ENCODE data around the gene TMEM184A.

DNA sequence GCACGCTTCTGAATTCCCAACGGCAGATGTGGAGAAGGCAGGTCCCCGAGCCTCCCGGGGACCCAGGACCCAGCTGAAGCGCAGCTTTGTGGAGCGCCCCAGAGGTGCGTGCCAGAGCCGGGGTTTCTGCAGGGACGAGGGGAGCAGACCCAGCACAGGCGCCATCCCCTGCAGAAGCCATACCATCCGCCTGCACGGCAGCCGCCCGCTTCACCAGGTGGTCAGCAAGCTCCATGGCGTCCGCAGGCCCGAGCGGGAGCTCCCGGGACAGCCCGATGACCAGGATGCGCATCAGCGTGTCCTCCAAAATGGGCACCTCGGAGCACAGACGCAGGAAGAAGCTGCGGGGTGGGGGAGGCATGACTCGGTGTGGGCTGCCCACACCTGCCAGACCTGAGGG, 62.4 kb downstream of the TMEM184A start:
- TF ChIP-seq, protein P1, sequence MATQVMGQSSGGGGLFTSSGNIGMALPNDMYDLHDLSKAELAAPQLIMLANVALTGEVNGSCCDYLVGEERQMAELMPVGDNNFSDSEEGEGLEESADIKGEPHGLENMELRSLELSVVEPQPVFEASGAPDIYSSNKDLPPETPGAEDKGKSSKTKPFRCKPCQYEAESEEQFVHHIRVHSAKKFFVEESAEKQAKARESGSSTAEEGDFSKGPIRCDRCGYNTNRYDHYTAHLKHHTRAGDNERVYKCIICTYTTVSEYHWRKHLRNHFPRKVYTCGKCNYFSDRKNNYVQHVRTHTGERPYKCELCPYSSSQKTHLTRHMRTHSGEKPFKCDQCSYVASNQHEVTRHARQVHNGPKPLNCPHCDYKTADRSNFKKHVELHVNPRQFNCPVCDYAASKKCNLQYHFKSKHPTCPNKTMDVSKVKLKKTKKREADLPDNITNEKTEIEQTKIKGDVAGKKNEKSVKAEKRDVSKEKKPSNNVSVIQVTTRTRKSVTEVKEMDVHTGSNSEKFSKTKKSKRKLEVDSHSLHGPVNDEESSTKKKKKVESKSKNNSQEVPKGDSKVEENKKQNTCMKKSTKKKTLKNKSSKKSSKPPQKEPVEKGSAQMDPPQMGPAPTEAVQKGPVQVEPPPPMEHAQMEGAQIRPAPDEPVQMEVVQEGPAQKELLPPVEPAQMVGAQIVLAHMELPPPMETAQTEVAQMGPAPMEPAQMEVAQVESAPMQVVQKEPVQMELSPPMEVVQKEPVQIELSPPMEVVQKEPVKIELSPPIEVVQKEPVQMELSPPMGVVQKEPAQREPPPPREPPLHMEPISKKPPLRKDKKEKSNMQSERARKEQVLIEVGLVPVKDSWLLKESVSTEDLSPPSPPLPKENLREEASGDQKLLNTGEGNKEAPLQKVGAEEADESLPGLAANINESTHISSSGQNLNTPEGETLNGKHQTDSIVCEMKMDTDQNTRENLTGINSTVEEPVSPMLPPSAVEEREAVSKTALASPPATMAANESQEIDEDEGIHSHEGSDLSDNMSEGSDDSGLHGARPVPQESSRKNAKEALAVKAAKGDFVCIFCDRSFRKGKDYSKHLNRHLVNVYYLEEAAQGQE (IDR thresholded peaks at IDR 0.05; ENCODE audit: low read depth), result no peak
- no peak for TF ChIP-seq EP300 (IDR thresholded peaks at IDR 0.05; ENCODE audit: borderline replicate concordance)

All from Ishikawa (cell line).